H1 (cell line): ENCODE results near the gene MRPL17. TPM values are rescaled to one million over a fixed set of nuclear protein-coding genes. Genes with fewer than 3 reads are reported as not detected.

ENCODE experiments used
- CTCF ChIA-PET: fragments of 300-600 bp; sonication (Branson Sonifier 250); formaldehyde crosslinking; loops from one replicate; lab custom pipeline; 2021; ENCODE audit not compliant: partially characterized antibody; lab: Charles Lee
- POLR2A ChIA-PET: fragments of 300-600 bp; sonication (Branson Sonifier 250); formaldehyde crosslinking; loops from one replicate; lab custom pipeline; 2021; ENCODE audit warnings: inconsistent platforms; ENCODE audit not compliant: partially characterized antibody; lab: Charles Lee
- DNase-seq, 2 experiments: peaks; one replicate each; pipeline versions ENCODE4 v3.0.0 to v3.0.0-alpha.2; 2010 to 2022; ENCODE audit warnings: low spot score in 2 of 2, low read depth in 1 of 2, mixed read lengths in 1 of 2
- FAIRE-seq: peaks from 2 replicates; lab custom pipeline; 2011; peaks lifted over from hg19 to GRCh38; lab: Jason Lieb, UNC
- H2AFZ ChIP-seq: 2 replicates; pipeline ENCODE4 v1.8.1; 2012; ENCODE audit warnings: low read length, inconsistent platforms
- H2AK5ac ChIP-seq: 2 replicates; pipeline ENCODE4 v1.6.1; 2013; ENCODE audit warnings: low read depth, low read length
- H2BK120ac ChIP-seq: replicated peaks from 2 replicates; pipeline ENCODE3; 2013; ENCODE audit warnings: low read depth, low read length, inconsistent platforms
- H2BK12ac ChIP-seq: 2 replicates; pipeline ENCODE4 v1.6.1; 2013; ENCODE audit warnings: low read depth, low read length
- H2BK15ac ChIP-seq: 2 replicates; pipeline ENCODE4 v1.6.1; 2013; ENCODE audit warnings: low read length
- H2BK20ac ChIP-seq: 2 replicates; pipeline ENCODE4 v1.6.1; 2013; ENCODE audit warnings: low read length
- H2BK5ac ChIP-seq: 2 replicates; pipeline ENCODE4 v1.6.1; 2013; ENCODE audit warnings: low read depth, low read length
- H3K14ac ChIP-seq: 2 replicates; pipeline ENCODE4 v1.6.1; 2013; ENCODE audit warnings: inconsistent platforms; ENCODE audit not compliant: insufficient read length
- H3K18ac ChIP-seq: 2 replicates; pipeline ENCODE4 v1.6.1; 2013; ENCODE audit warnings: low read length; ENCODE audit errors: extremely low read depth
- H3K23ac ChIP-seq: 2 replicates; pipeline ENCODE4 v1.6.1; 2013; ENCODE audit warnings: inconsistent platforms; ENCODE audit not compliant: insufficient read length
- H3K23me2 ChIP-seq: 2 replicates; pipeline ENCODE4 v1.6.1; 2013; ENCODE audit warnings: low read depth, low read length
- H3K27ac ChIP-seq: 2 replicates; pipeline ENCODE4 v1.6.1; 2011; ENCODE audit warnings: low read depth, low read length, inconsistent platforms
- H3K27me3 ChIP-seq, 4 experiments: replicated peaks in 1 of 4; 1 replicate in 1 of 4; 2 replicates in 3 of 4; pipeline versions ENCODE4 v1.6.1 to v1.8.1; 2011 to 2013; ENCODE audit warnings: low read length in 3 of 4, mild to moderate bottlenecking in 3 of 4, inconsistent platforms in 2 of 4, mixed read lengths in 2 of 4, moderate library complexity in 1 of 4; ENCODE audit not compliant: control insufficient read depth in 3 of 4, insufficient read depth in 3 of 4; ENCODE audit errors: extremely low read depth in 1 of 4
- H3K36me3 ChIP-seq, 4 experiments: 2 replicates each; pipeline versions ENCODE4 v1.6.1 to v1.8.1; 2011 to 2013; ENCODE audit warnings: mild to moderate bottlenecking in 4 of 4, low read length in 3 of 4, moderate library complexity in 2 of 4, control low read depth in 1 of 4, inconsistent platforms in 1 of 4; ENCODE audit not compliant: insufficient read depth in 4 of 4, control insufficient read depth in 2 of 4
- H3K4ac ChIP-seq: replicated peaks from 2 replicates; pipeline ENCODE3; 2013; ENCODE audit warnings: low read length, low read depth, mixed read lengths, inconsistent platforms; ENCODE audit not compliant: insufficient read length
- H3K4me1 ChIP-seq, 4 experiments: replicated peaks in 1 of 4; 1 replicate in 1 of 4; 2 replicates in 3 of 4; pipeline versions ENCODE4 v1.6.1 to v1.8.1; 2011 to 2013; ENCODE audit warnings: low read length in 3 of 4, inconsistent platforms in 2 of 4, mixed read lengths in 1 of 4; ENCODE audit not compliant: insufficient read depth in 4 of 4, control insufficient read depth in 3 of 4
- H3K4me2 ChIP-seq, 2 experiments: 2 replicates each; pipeline versions ENCODE4 v1.6.1 to v1.8.1; 2011 to 2013; ENCODE audit warnings: low read depth in 2 of 2, low read length in 2 of 2, control low read depth in 1 of 2, inconsistent platforms in 1 of 2, mild to moderate bottlenecking in 1 of 2; ENCODE audit not compliant: insufficient read depth in 1 of 2
- H3K4me3 ChIP-seq, 4 experiments: fragments of 200-600, 300-600 bp in 1 of 4; sonication (generic), shearing (Covaris generic), sonication (Bioruptor Twin) in 1 of 4; 2 replicates each; pipeline versions ENCODE4 v1.5.1 to v1.8.1; 2011 to 2016; ENCODE audit warnings: low read length in 4 of 4, low read depth in 3 of 4, control low read depth in 2 of 4, inconsistent platforms in 2 of 4, mild to moderate bottlenecking in 2 of 4, mixed read lengths in 1 of 4, moderate library complexity in 1 of 4; ENCODE audit not compliant: insufficient read depth in 2 of 4; ENCODE audit errors: extremely low read depth in 1 of 4
- H3K56ac ChIP-seq: replicated peaks from 2 replicates; pipeline ENCODE3; 2013; ENCODE audit warnings: low read depth, mild to moderate bottlenecking, mixed read lengths, low read length, inconsistent platforms; ENCODE audit not compliant: insufficient read length
- H3K79me1 ChIP-seq: 2 replicates; pipeline ENCODE4 v1.6.1; 2013; ENCODE audit warnings: low read depth, low read length, control low read depth
- H3K79me2 ChIP-seq, 2 experiments: 2 replicates each; pipeline versions ENCODE4 v1.6.1 to v1.8.1; 2012 to 2013; ENCODE audit warnings: low read length in 2 of 2, mild to moderate bottlenecking in 2 of 2, inconsistent platforms in 1 of 2; ENCODE audit not compliant: insufficient read depth in 2 of 2, control insufficient read depth in 1 of 2
- H3K9ac ChIP-seq, 4 experiments: replicated peaks in 1 of 4; 1 replicate in 1 of 4; 2 replicates in 3 of 4; pipeline versions ENCODE4 v1.6.1 to v1.8.1; 2011 to 2013; ENCODE audit warnings: low read depth in 3 of 4, low read length in 3 of 4, control low read depth in 2 of 4, mild to moderate bottlenecking in 2 of 4, moderate library complexity in 2 of 4, inconsistent platforms in 1 of 4; ENCODE audit errors: extremely low read depth in 1 of 4
- H3K9me3 ChIP-seq, 2 experiments: 2 replicates each; pipeline versions ENCODE4 v1.6.1 to v1.8.1; 2012 to 2013; ENCODE audit warnings: mild to moderate bottlenecking in 2 of 2, moderate library complexity in 2 of 2, control low read depth in 1 of 2, inconsistent platforms in 1 of 2, low read depth in 1 of 2, low read length in 1 of 2, mixed read lengths in 1 of 2; ENCODE audit not compliant: insufficient read depth in 2 of 2
- H4K20me1 ChIP-seq, 2 experiments: replicated peaks in 1 of 2; 2 replicates each; pipeline versions ENCODE3 to v1.8.1; 2011 to 2013; ENCODE audit warnings: inconsistent platforms in 2 of 2, low read length in 2 of 2, mild to moderate bottlenecking in 1 of 2; ENCODE audit not compliant: insufficient read depth in 2 of 2, control insufficient read depth in 1 of 2
- H4K5ac ChIP-seq: 2 replicates; pipeline ENCODE4 v1.6.1; 2013; ENCODE audit warnings: low read length, low read depth, mixed read lengths, inconsistent platforms; ENCODE audit not compliant: insufficient read length
- H4K8ac ChIP-seq: 2 replicates; pipeline ENCODE4 v1.8.0; 2013; ENCODE audit warnings: mild to moderate bottlenecking, moderate library complexity, low read length, inconsistent platforms; ENCODE audit not compliant: insufficient read depth; ENCODE audit errors: extremely low read depth
- H4K91ac ChIP-seq: replicated peaks from 2 replicates; pipeline ENCODE3; 2013; ENCODE audit warnings: low read length, mixed read lengths, inconsistent platforms; ENCODE audit not compliant: insufficient read length
- CHD1 ChIP-seq: IDR thresholded peaks from 2 replicates; pipeline ENCODE4 v1.6.1; 2012; ENCODE audit warnings: low read depth, low read length, improper control_type of control experiment
- GABPA ChIP-seq: IDR thresholded peaks from 2 replicates; pipeline ENCODE4 v1.6.1; 2011; ENCODE audit warnings: mild to moderate bottlenecking, low read length, moderate library complexity, borderline replicate concordance; ENCODE audit not compliant: insufficient read depth
- GTF2F1 ChIP-seq: IDR thresholded peaks from 2 replicates; pipeline ENCODE4 v1.6.1; 2012; ENCODE audit warnings: low read depth, low read length, improper control_type of control experiment, borderline replicate concordance
- KDM1A ChIP-seq: fragments of 200-600, 300-600 bp; sonication (generic); IDR thresholded peaks from 2 replicates; pipeline ENCODE4 v1.7.1; 2016; ENCODE audit warnings: mild to moderate bottlenecking, low read length, borderline replicate concordance
- KDM5A ChIP-seq: fragments of 200-600 bp; IDR thresholded peaks from 2 replicates; pipeline ENCODE4 v1.7.1; 2012; ENCODE audit warnings: mild to moderate bottlenecking, low read length, inconsistent platforms, mixed read lengths
- RAD21 ChIP-seq, 2 experiments: IDR thresholded peaks in 1 of 2; conservative IDR thresholded peaks in 1 of 2; 2 replicates each; pipeline ENCODE4 v1.6.1; 2011; ENCODE audit warnings: low read depth in 2 of 2, low read length in 2 of 2, improper control_type of control experiment in 1 of 2, inconsistent platforms in 1 of 2, mild to moderate bottlenecking in 1 of 2, moderate library complexity in 1 of 2
- WGBS, 2 experiments: shearing (Covaris generic) in 1 of 2; methylation state at CpG; one replicate each; pipeline versions ENCODE4 v1.1.6 to v1.1.7; 2013 to 2015; ENCODE audit warnings: low lambda C conversion rate in 2 of 2, mixed read lengths in 2 of 2, inconsistent platforms in 1 of 2, low coverage in 1 of 2, missing lambda C conversion rate in 1 of 2; ENCODE audit not compliant: insufficient replicate concordance in 2 of 2, insufficient coverage in 1 of 2, insufficient read length in 1 of 2; ENCODE audit errors: extremely low coverage in 1 of 2, missing lambda C conversion rate in 1 of 2; 5-methylcytosine and 5-hydroxymethylcytosine counted together
- polyA plus RNA-seq, 7 experiments: library from polyadenylated mRNA; depleted of rRNA in 3 of 7; stranded (reverse) in 5 of 7; unstranded in 2 of 7; fragments of >200 nt in 5 of 7; fragments of 200-250 nt in 2 of 7; gene quantifications; 1 replicate in 5 of 7; 2 replicates in 1 of 7; 4 replicates in 1 of 7; pipeline versions ENCODE4 v1.2.1 to v1.2.3, GENCODE V29; 2011 to 2013; ENCODE audit warnings: missing spikeins in 2 of 7, mixed read lengths in 2 of 7
- total RNA-seq: library from RNA; stranded (reverse); fragmentation: NEBNext Ultra II Directional; extraction: Animal tissue kit (Norgen Biotek cat#: 25700); gene quantifications from 2 replicates; pipeline ENCODE4 v1.2.1, GENCODE V29; 2021

MRPL17 gene
- total and polyA plus RNA-seq, 2 of the 8 experiments (the other 6 are each of a cell fraction or from before 2014, with no cell fraction given): 55.7 to 70.5 TPM

DNA sequence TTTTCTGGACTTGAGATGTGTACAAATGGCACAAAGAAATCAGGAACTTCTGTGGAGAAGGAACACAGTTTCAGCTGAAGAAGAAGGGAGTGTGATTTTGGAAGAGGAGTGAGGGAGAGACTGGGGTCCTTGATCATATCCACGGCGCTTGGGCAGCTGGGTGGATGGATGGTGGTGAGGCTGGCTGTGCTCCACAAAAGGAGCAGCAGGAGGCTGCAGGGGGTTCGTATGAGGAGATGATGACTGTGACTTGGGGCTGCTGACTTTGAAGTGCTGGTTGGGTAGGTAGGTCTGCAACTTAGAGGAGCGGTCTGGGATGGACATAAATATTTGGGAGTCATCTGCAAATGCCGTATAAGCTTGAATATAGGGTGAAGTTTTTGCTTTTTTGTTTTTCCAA is 26.2 kb downstream of the MRPL17 start:
- Histone ChIP-seq H2BK12ac (no peak overlapping the region), H3K27ac (no peak overlapping the region), H3K9ac (no peak overlapping the region), H2BK15ac (0 out of 2 replicates have a peak overlapping the region, but pooled peaks have one; percentile 31), H3K18ac (no peak overlapping the region), H3K23ac (no peak overlapping the region), H4K8ac (no peak overlapping the region), H3K23me2 (peaks cover 9% of the 10 kb centered on the region), H3K9me3 (no peaks in the 10 kb centered on the region), H2BK120ac (no peak overlapping the region), H3K4me1 (peaks cover 0 to 7% (median 6%) of the 10 kb centered on the region in 4 experiments; a peak in 4 of 7 replicates), H3K4me2 (peak overlapping the region; percentile 79 to 92), H2AFZ (0 out of 2 replicates have a peak overlapping the region, but pooled peaks have one; percentile 7), H3K27me3 (peaks cover 1 to 36% (median 32%) of the 10 kb centered on the region in 4 experiments), H4K20me1 (peaks cover 0 to 3% of the 10 kb centered on the region in 2 experiments), H3K4me3 (peak overlapping the region in 3 of 4 experiments; percentile 65 to 91 (median 67); a peak in 4 of 8 replicates), H4K5ac (no peak overlapping the region), H3K36me3 (no peaks in the 10 kb centered on the region), H3K4ac (no peak overlapping the region), H3K14ac (no peak overlapping the region), H2AK5ac (no peak overlapping the region), H3K79me1 (no peaks in the 10 kb centered on the region), H3K79me2 (no peaks in the 10 kb centered on the region), H2BK5ac (no peak overlapping the region), H4K91ac (no peak overlapping the region), H2BK20ac (no peak overlapping the region), H3K56ac (no peak overlapping the region)
- ChIA-PET POLR2A (interaction anchor here (1.0 to 1.4 kb wide), 5 partner anchors 11 to 48 kb away, joined by 3 read pairs; no protein-coding TSS in a partner anchor), CTCF (interaction anchor here (0.6 to 4.9 kb wide), 11 partner anchors 9 to 294 kb away, joined by 3 to 36 read pairs (median 4); partner anchors contain the start of gene TAF10)
- FAIRE-seq (no peak), DNase-seq (peak in 1 of 2 experiments; percentile 43)
- WGBS, 2 experiments: 64% methylated on average over 5 of the region's 5 CpGs; no CpG with 5 or more reads in 1 of the 2 experiments
- no peak for TF ChIP-seq KDM5A
- no peak for TF ChIP-seq GTF2F1
- TF ChIP-seq CHD1: no peak
- TF ChIP-seq KDM1A: no peak
- no peak for TF ChIP-seq GABPA
- TF ChIP-seq RAD21 (IDR thresholded peaks at IDR 0.05 in 1 of 2, conservative IDR thresholded peaks at IDR 0.05 in 1 of 2; ENCODE audit: low read depth in 2 of 2, low read length in 2 of 2): no peak
